ENCODE measurements around the gene SUV39H2. TPM values are rescaled to one million over a fixed set of nuclear protein-coding genes. Genes with fewer than 3 reads are reported as not detected.

Gene SUV39H2
- total RNA-seq, 2 donors from 2014 or later = 35.4 to 37.6 TPM

GRCh38 chr10:14917827-14918226 lies 39.2 kb downstream of the SUV39H2 start:
- H3K36me3 Mint-ChIP-seq (ENCODE audit: low read depth) = peaks cover 89% of the 10 kb centered on the region
- peaks cover 36% of the 10 kb centered on the region for H3K9me3 Mint-ChIP-seq
- Histone ChIP-seq H3K9me3 (ENCODE audit: control insufficient read depth, low read length) (peaks cover 46% of the 10 kb centered on the region), H3K9ac (ENCODE audit: extremely low read depth, low read length, poor library complexity, severe bottlenecking) (no peak overlapping the region), H3K27me3 (ENCODE audit: control insufficient read depth, insufficient read depth, low read length, poor library complexity, severe bottlenecking) (no peaks in the 10 kb centered on the region), H3K4me3 (ENCODE audit: low read length) (no peak overlapping the region), H3K4me1 (ENCODE audit: control insufficient read depth, insufficient read depth, low read length) (no peaks in the 10 kb centered on the region), H3K36me3 (ENCODE audit: control insufficient read depth, insufficient read depth, low read length) (peaks cover 40% of the 10 kb centered on the region), H3K27ac (ENCODE audit: low read depth, low read length) (no peak overlapping the region)
- no peaks in the 10 kb centered on the region for H3K4me1 Mint-ChIP-seq
- TF ChIP-seq, protein P1, sequence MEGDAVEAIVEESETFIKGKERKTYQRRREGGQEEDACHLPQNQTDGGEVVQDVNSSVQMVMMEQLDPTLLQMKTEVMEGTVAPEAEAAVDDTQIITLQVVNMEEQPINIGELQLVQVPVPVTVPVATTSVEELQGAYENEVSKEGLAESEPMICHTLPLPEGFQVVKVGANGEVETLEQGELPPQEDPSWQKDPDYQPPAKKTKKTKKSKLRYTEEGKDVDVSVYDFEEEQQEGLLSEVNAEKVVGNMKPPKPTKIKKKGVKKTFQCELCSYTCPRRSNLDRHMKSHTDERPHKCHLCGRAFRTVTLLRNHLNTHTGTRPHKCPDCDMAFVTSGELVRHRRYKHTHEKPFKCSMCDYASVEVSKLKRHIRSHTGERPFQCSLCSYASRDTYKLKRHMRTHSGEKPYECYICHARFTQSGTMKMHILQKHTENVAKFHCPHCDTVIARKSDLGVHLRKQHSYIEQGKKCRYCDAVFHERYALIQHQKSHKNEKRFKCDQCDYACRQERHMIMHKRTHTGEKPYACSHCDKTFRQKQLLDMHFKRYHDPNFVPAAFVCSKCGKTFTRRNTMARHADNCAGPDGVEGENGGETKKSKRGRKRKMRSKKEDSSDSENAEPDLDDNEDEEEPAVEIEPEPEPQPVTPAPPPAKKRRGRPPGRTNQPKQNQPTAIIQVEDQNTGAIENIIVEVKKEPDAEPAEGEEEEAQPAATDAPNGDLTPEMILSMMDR (conservative IDR thresholded peaks at IDR 0.05) = no peak
- H3K4me3 Mint-ChIP-seq = no peak overlapping the region
- no peak for DNase-seq
- 93 to 99% methylated on average over 2 to 3 of the region's 3 CpGs for WGBS, 2 experiments (ENCODE audit: insufficient coverage in 1 of 2, insufficient read length in 1 of 2)
- H3K27ac Mint-ChIP-seq = no peak overlapping the region
- no peaks in the 10 kb centered on the region for H3K27me3 Mint-ChIP-seq (ENCODE audit: insufficient read depth)

GRCh38 chr10:14918964-14919363 lies 40.3 kb downstream of the SUV39H2 start:
- H3K4me3 Mint-ChIP-seq = no peak overlapping the region
- TF ChIP-seq, protein P1 (conservative IDR thresholded peaks at IDR 0.05) = no peak

DNA sequence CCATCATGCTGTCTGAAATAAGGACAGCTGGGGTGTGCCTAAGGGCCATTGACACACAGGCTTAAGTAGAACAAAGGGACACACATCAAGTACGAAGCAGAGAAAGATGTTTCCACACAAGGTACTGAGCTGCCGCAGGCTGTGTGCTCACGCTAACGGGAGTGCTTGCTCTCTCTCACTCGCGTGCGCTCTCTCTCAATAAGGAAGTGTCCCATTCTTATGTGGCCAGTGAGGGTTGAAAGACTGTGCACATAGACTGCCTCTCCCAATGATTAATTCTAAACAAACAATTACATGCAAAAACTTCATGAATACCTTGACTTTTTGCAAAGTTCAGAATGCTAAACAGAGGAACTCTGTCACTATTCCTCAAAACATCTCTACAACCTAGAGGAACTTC lies 45.3 kb downstream of the SUV39H2 start:
- H3K4me1 Mint-ChIP-seq = no peaks in the 10 kb centered on the region
- H3K27ac Mint-ChIP-seq = no peak overlapping the region
- no peaks in the 10 kb centered on the region for H3K4me1 ChIP-seq (ENCODE audit: control insufficient read depth, insufficient read depth, low read length)
- no peak for DNase-seq
- H3K27me3 Mint-ChIP-seq (ENCODE audit: insufficient read depth) = no peaks in the 10 kb centered on the region
- no peak overlapping the region for H3K4me3 ChIP-seq (ENCODE audit: low read length)
- 96 to 100% methylated on average over 6 to 7 of the region's 7 CpGs for WGBS, 2 experiments (ENCODE audit: insufficient coverage in 1 of 2, insufficient read length in 1 of 2)
- no peaks in the 10 kb centered on the region for H3K9me3 Mint-ChIP-seq
- H3K36me3 ChIP-seq (ENCODE audit: control insufficient read depth, insufficient read depth, low read length) = peaks cover 14% of the 10 kb centered on the region
- TF ChIP-seq, protein P1 (conservative IDR thresholded peaks at IDR 0.05) = no peak
- no peak overlapping the region for H3K4me3 Mint-ChIP-seq
- H3K36me3 Mint-ChIP-seq (ENCODE audit: low read depth) = peaks cover 73% of the 10 kb centered on the region
- H3K9ac ChIP-seq (ENCODE audit: extremely low read depth, low read length, poor library complexity, severe bottlenecking) = no peak overlapping the region
- H3K9me3 ChIP-seq (ENCODE audit: control insufficient read depth, low read length) = no peaks in the 10 kb centered on the region
- no peak overlapping the region for H3K27ac ChIP-seq (ENCODE audit: low read depth, low read length)
- H3K27me3 ChIP-seq (ENCODE audit: control insufficient read depth, insufficient read depth, low read length, poor library complexity, severe bottlenecking) = no peaks in the 10 kb centered on the region

More at GRCh38 chr10:14918964-14919363, 40.3 kb downstream of the SUV39H2 start:
- H3K4me1 ChIP-seq (ENCODE audit: control insufficient read depth, insufficient read depth, low read length) = no peaks in the 10 kb centered on the region
- Mint-ChIP-seq H3K27me3 (ENCODE audit: insufficient read depth) (no peaks in the 10 kb centered on the region), H3K4me1 (no peaks in the 10 kb centered on the region), H3K36me3 (ENCODE audit: low read depth) (peaks cover 88% of the 10 kb centered on the region), H3K9me3 (peaks cover 36% of the 10 kb centered on the region), H3K27ac (no peak overlapping the region)
- 94 to 100% methylated on average over 2 to 3 of the region's 3 CpGs for WGBS, 2 experiments (ENCODE audit: insufficient coverage in 1 of 2, insufficient read length in 1 of 2)
- peaks cover 44% of the 10 kb centered on the region for H3K9me3 ChIP-seq (ENCODE audit: control insufficient read depth, low read length)
- no peak for DNase-seq
- H3K27ac ChIP-seq (ENCODE audit: low read depth, low read length) = no peak overlapping the region
- H3K36me3 ChIP-seq (ENCODE audit: control insufficient read depth, insufficient read depth, low read length) = peaks cover 40% of the 10 kb centered on the region
- H3K4me3 ChIP-seq (ENCODE audit: low read length) = no peak overlapping the region
- no peaks in the 10 kb centered on the region for H3K27me3 ChIP-seq (ENCODE audit: control insufficient read depth, insufficient read depth, low read length, poor library complexity, severe bottlenecking)
- H3K9ac ChIP-seq (ENCODE audit: extremely low read depth, low read length, poor library complexity, severe bottlenecking) = no peak overlapping the region

Measured in endodermal cell (in vitro differentiated cells).